Stomach (tissue), 9 donors: Measurements from ENCODE around the gene HAVCR2. TPM values are rescaled to one million over a fixed set of nuclear protein-coding genes. Genes with fewer than 3 reads are reported as not detected.

ENCODE experiments used
- DNase-seq, 2 donors: peaks; one replicate each; pipeline versions ENCODE4 v3.0.0 to v3.0.0-alpha.2; 2013 to 2019
- H3K27ac ChIP-seq, 5 donors: fragments of 200-600 bp in 4 of 5; sonication (generic) in 4 of 5; one replicate each; pipeline ENCODE4 v1.5.1; 2013 to 2019; ENCODE audit warnings: mild to moderate bottlenecking in 1 of 5, moderate library complexity in 1 of 5
- H3K27me3 ChIP-seq, 3 donors: fragments of 200-600 bp; sonication (generic); one replicate each; pipeline ENCODE4 v1.5.1; 2017 to 2019; ENCODE audit warnings: mixed run types in 1 of 3
- H3K36me3 ChIP-seq, 4 donors: fragments of 200-600 bp; sonication (generic); 1 replicate in 3 of 4; 2 replicates in 1 of 4; pipeline ENCODE4 v1.5.1; 2016 to 2019
- H3K4me1 ChIP-seq, 4 donors: fragments of 200-600 bp; sonication (generic); one replicate each; pipeline ENCODE4 v1.5.1; 2016 to 2019
- H3K4me3 ChIP-seq, 4 donors: fragments of 200-600 bp; sonication (generic) in 3 of 4; one replicate each; pipeline ENCODE4 v1.5.1; 2016 to 2019; ENCODE audit warnings: mild to moderate bottlenecking in 1 of 4
- H3K9me3 ChIP-seq, 4 donors: fragments of 200-600 bp; sonication (generic); one replicate each; pipeline ENCODE4 v1.5.1; 2016 to 2019
- EP300 ChIP-seq: sonication (generic); formaldehyde crosslinking; IDR thresholded peaks from one replicate; pipeline ENCODE4 v1.6.1; 2017; ENCODE audit warnings: antibody characterized with exemption
- POLR2A ChIP-seq, 4 donors: fragments of 450-650 bp; IDR thresholded peaks; one replicate each; pipeline ENCODE4 v1.6.1; 2016; ENCODE audit warnings: antibody characterized with exemption in 4 of 4, control low read depth in 2 of 4, mild to moderate bottlenecking in 1 of 4, moderate library complexity in 1 of 4
- POLR2AphosphoS5 ChIP-seq, 3 donors: sonication (generic); formaldehyde crosslinking; IDR thresholded peaks; one replicate each; pipeline ENCODE4 v1.6.1; 2016; ENCODE audit warnings: antibody characterized with exemption in 3 of 3
- WGBS, 5 donors: extraction: QIAGEN DNeasy Blood & Tissue Kit in 3 of 5; methylation state at CpG; one replicate each; pipeline versions ENCODE4 v1.1.5 to v1.1.7; 2013 to 2018; 5-methylcytosine and 5-hydroxymethylcytosine counted together
- intact Hi-C: fragments of 100-400 bp; cut with DNase I; formaldehyde crosslinking; loops from one replicate; pipeline ENCODE4 v1.15.1; 2023; ENCODE audit warnings: low total_unique reads
- polyA plus RNA-seq, 3 donors: library from polyadenylated mRNA; stranded (reverse); fragments of 200-250 nt; gene quantifications; one replicate each; pipeline ENCODE4 v1.2.3, GENCODE V29; 2013
- total RNA-seq, 5 donors: library from RNA; depleted of rRNA; stranded (reverse); fragments of >200 nt; gene quantifications; one replicate each; pipeline versions ENCODE4 v1.1.0 to v1.2.3, GENCODE V29; 2014 to 2016
- TF ChIP-seq, protein P1 (sequence below), 7 experiments: fragments of 450-650 bp in 4 of 7; fragments of 200-600 bp in 3 of 7; sonication (generic) in 3 of 7; IDR thresholded peaks; one replicate each; pipeline ENCODE4 v1.5.1; 2016 to 2019; ENCODE audit warnings: antibody characterized with exemption in 7 of 7, control low read depth in 2 of 7, mild to moderate bottlenecking in 1 of 7
- donor health status: healthy with polysubstance abuse.
- donor health status: Bipolar disorder and iron deficiency.
- donor health status: healthy.

The HAVCR2 gene
- total and polyA plus RNA-seq, 8 donors: 1.2 to 9.9 (median 3.2) TPM; not detected in 2

DNA sequence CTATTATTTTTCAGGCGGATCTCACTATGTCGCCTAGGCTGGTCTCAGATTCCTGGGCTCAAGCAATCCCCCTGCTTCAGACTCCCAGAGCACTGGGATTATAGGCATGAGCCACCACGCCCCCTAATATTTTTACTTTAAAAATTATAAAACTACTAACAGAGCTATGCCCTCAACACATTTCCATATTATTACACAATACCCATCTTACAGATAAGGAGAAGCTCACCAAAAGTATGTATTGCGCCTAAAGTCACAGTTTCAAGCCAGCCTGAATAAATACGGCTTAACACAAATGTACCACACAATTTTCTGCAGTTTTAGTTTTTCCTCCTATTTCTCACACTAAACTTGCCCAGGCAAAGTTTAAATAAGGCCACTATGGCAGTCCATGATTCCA lies 40.1 kb downstream of the HAVCR2 start:
- no peak for TF ChIP-seq POLR2A (IDR thresholded peaks at IDR 0.05)
- TF ChIP-seq, protein P1, sequence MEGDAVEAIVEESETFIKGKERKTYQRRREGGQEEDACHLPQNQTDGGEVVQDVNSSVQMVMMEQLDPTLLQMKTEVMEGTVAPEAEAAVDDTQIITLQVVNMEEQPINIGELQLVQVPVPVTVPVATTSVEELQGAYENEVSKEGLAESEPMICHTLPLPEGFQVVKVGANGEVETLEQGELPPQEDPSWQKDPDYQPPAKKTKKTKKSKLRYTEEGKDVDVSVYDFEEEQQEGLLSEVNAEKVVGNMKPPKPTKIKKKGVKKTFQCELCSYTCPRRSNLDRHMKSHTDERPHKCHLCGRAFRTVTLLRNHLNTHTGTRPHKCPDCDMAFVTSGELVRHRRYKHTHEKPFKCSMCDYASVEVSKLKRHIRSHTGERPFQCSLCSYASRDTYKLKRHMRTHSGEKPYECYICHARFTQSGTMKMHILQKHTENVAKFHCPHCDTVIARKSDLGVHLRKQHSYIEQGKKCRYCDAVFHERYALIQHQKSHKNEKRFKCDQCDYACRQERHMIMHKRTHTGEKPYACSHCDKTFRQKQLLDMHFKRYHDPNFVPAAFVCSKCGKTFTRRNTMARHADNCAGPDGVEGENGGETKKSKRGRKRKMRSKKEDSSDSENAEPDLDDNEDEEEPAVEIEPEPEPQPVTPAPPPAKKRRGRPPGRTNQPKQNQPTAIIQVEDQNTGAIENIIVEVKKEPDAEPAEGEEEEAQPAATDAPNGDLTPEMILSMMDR (IDR thresholded peaks at IDR 0.05): no peak
- TF ChIP-seq POLR2AphosphoS5 (IDR thresholded peaks at IDR 0.05): no peak
- TF ChIP-seq EP300: no peak
- no peaks in the 10 kb centered on the region for H3K27me3 ChIP-seq
- no peak for DNase-seq
- no peak overlapping the region for H3K27ac ChIP-seq
- H3K36me3 ChIP-seq: no peaks in the 10 kb centered on the region
- H3K4me1 ChIP-seq: peaks cover 0 to under 1% (median 0%) of the 10 kb centered on the region in 4 donors
- H3K9me3 ChIP-seq: no peaks in the 10 kb centered on the region
- no peak overlapping the region for H3K4me3 ChIP-seq
- 92 to 97% (median 94%) methylated on average over 5 of the region's 5 CpGs for WGBS, 5 donors
- intact Hi-C loops: no loop called here

DNA sequence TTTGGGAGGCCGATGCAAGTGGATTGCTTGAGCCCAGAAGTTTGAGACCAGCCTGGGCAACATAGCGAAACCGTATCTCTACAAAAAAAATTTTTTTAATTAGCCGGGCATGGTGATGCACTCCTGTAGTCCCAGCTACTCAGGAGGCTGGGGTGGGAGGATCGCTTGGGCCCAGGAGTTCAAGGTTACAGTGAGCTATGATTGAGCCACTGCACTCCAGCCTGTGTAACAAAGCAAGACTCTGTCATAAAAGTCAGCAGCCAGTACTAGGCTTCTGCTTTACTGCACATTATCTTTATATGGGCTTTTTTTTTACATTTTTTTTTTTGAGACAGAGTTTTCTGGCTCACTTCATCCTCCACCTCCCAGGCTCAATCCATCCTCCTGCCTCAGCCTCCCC lies 40.5 kb downstream of the HAVCR2 start:
- Histone ChIP-seq H3K4me1 (peaks cover 0 to 5% (median 0%) of the 10 kb centered on the region in 4 donors), H3K36me3 (no peaks in the 10 kb centered on the region), H3K4me3 (no peak overlapping the region), H3K27ac (no peak overlapping the region), H3K9me3 (no peaks in the 10 kb centered on the region), H3K27me3 (no peaks in the 10 kb centered on the region)
- TF ChIP-seq EP300 (no peak), POLR2AphosphoS5 (IDR thresholded peaks at IDR 0.05) (no peak), POLR2A (IDR thresholded peaks at IDR 0.05) (no peak)
- TF ChIP-seq, protein P1 (IDR thresholded peaks at IDR 0.05): no peak
- no peak for DNase-seq
- intact Hi-C loops: no loop called here
- 92 to 98% (median 95%) methylated on average over 5 of the region's 5 CpGs for WGBS, 5 donors

DNA sequence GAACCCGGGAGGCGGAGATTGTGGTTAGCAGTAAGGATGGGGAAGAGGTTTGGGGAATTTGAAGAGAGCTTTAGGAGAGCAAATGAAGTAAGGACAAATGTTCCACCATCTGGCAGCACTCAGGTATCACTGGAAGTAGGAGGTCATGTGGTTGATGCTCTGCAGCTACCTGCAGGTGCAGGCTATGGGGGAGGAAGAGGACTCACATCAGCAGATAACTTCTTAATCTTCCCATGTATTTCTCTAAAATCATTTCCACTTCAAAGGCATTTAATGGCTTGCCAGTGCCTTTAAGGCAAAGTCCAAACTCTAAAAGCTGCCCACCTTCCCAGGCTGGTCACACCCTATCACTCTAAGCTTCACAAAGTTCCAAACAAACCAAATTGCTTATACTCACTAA lies 41.8 kb downstream of the HAVCR2 start:
- Histone ChIP-seq H3K27me3 (no peaks in the 10 kb centered on the region), H3K4me3 (no peak overlapping the region), H3K27ac (no peak overlapping the region), H3K4me1 (peaks cover 0 to 6% (median 0%) of the 10 kb centered on the region in 4 donors), H3K36me3 (no peaks in the 10 kb centered on the region), H3K9me3 (no peaks in the 10 kb centered on the region)
- WGBS, 5 donors: 44 to 74% (median 50%) methylated on average over 2 of the region's 2 CpGs
- TF ChIP-seq POLR2AphosphoS5 (IDR thresholded peaks at IDR 0.05): no peak
- no peak for TF ChIP-seq EP300
- TF ChIP-seq, protein P1 (IDR thresholded peaks at IDR 0.05): no peak
- no peak for TF ChIP-seq POLR2A (IDR thresholded peaks at IDR 0.05)
- intact Hi-C loops: no loop called here
- DNase-seq: no peak

DNA sequence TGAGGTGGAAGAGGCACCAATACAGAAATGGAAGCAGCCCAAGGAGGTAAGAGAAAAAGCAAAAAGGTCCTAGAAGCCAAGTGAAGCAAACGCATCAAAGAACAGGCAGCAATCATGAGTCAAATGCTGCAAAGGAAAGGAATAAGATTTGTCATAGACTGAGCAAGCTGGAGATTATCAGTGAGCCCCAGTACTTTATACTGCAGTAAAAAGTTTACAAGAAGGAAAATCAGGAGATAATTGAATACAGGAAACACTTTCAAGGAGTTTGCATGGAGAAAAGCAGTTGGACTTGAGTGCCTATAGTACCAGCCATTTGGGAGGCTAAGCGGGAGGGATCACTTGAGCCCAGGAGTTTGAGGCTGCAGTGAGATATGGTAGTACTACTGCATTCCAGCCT lies 42.8 kb downstream of the HAVCR2 start:
- WGBS, 5 donors: 68 to 83% (median 77%) methylated on average over 2 of the region's 2 CpGs
- Histone ChIP-seq H3K27ac (no peak overlapping the region), H3K27me3 (no peaks in the 10 kb centered on the region), H3K4me1 (peaks cover 0 to 6% (median 0%) of the 10 kb centered on the region in 4 donors), H3K4me3 (no peak overlapping the region), H3K9me3 (no peaks in the 10 kb centered on the region), H3K36me3 (no peaks in the 10 kb centered on the region)
- no peak for DNase-seq
- intact Hi-C loops: no loop called here
- no peak for TF ChIP-seq POLR2AphosphoS5 (IDR thresholded peaks at IDR 0.05)
- TF ChIP-seq, protein P1 (IDR thresholded peaks at IDR 0.05): no peak
- TF ChIP-seq EP300: no peak
- TF ChIP-seq POLR2A (IDR thresholded peaks at IDR 0.05): no peak
